CD4-positive, alpha-beta T cell treated with Interferon alpha-2 for 1 hour (primary cell): ENCODE data around the gene ID4.

Experiments
- DNase-seq, 2 donors: peaks; one replicate each; pipeline ENCODE4 v3.0.0-alpha.2; 2020 to 2022

The ID4 gene

DNA sequence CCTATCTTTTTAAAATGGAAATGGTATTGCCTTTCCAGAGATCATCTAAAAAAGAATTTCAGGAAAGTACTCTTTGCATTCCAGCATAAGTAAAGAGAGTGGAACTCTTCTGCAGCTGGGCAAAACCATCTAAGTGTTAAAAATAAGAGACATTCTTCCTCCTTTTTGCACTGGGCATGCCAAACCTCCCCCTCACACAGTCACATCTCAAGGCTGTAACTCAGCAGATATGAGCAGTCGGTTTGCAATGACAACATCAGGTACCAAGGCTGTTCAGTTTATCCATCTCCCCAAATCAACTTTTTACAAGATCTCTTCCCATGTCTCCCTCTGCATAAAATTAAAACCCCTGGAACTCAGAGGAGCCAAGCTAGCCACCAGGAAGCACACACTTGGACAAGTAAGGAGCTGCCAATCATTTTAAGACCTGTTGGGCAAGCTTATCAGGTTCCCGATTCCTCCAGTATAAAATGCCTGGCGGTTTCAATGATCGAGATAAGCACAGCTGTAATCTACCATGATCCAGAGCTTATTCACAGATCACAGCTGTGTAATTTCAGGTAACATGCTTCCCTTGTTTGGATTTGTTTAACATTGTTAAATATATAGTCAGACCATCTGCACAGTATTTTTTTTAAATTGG, 23.2 kb downstream of the ID4 start:
- no peak for DNase-seq

- DNase-seq: no peak
Measured at GRCh38 chr6:19864285-19864684, 27.1 kb downstream of the ID4 start.

DNA sequence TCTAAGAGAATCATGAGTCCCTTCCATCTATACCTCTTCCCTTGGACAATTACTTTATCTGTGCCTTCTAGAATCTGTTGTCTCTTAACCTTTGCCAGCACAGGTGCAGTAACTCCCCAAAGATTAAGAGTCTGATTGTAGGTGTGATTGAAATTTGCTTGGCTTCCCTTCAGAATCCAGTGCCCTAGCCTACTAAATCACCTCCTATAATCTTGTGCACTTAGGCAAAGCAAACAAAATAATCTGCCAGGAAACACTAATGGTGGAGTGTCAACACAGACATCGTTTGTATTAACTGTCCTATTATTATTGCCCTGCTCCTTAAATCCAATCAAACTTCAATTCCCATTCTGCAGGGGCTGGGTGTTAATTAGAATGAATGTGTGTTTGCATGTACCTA, 28.0 kb downstream of the ID4 start:
- DNase-seq: no peak

GRCh38 chr6:19866173-19866984, 29.2 kb downstream of the ID4 start:
- DNase-seq: no peak

GRCh38 chr6:19866985-19867627, 29.9 kb downstream of the ID4 start:
- no peak for DNase-seq

- no peak for DNase-seq
Measured at GRCh38 chr6:19869464-19869863, 32.3 kb downstream of the ID4 start.

DNA sequence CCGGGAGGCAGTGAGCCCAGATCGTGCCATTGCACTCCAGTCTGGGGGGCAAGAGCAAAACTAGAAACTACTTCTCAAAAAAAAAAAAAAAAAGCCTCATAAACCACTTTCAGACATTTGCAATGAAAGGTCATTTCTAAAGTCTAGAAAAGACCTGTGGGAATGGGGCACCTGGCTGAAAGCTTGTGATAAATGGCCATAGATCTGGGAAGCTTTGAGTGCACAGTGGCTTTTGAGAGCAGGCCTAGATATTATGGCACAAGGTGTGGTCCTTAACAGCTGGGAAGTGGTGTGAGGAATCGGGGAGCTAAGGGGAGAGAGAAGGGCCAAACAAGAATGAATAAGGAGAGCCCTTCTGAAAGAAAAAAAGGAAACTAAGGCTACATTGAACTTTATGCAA, 33.2 kb downstream of the ID4 start:
- no peak for DNase-seq

DNA sequence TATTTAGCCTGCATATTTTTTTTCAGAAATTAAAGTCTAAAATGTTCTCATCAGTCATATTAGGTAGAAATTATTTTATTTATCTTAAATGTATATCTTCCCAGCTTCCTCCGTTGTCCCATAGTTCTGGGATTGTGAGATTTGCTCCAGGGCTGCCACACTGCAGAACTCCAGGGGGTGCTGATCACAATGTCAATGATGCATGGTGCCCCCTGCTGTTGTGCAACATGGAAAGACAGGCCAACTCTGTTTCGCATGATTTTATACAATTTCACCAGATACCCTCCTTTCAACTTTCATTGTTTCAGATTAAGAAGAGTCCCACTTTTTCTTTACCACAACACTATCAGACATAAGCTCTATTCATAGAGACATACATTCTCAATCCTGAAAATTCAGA, 35.9 kb downstream of the ID4 start:
- no peak for DNase-seq

DNA sequence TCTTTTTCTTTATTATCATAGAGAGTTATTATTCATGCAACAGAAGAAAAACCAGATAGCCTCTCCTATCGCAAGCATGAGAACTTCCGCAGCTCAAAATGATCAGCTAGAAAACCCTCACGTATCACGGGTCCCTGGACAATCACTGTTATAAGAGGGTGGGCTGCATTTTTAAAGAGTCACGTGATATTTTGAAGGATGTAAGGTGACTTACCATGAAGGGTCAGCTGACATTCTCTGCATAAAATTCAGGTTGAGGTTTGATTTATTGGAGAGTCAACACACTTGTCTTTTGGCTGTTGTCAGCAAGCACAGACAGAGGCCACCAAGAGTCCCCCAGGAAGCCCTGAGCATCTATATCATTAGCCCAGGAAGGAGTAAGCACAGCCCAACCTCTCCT, 39.5 kb downstream of the ID4 start:
- DNase-seq: no peak

GRCh38 chr6:19879663-19880062, 42.5 kb downstream of the ID4 start:
- DNase-seq: no peak

DNA sequence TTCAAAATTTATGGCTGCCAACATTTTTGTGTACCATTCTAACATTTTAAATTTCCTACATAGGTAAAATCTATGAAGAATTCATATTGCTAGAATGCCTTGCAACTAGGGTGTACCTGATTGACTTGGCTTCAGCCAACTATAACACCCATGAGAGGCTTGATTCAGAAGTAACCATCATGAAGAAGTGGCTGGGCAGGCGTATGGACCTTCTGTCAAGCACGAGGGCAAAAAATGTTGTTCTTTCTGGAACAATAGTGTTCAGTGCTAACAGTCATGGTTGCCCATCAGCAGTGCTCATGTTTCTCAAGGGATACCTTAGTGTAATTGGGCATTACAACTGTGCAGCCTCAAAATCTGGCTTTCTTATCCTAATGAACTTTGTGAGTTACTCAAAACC, 42.9 kb downstream of the ID4 start:
- DNase-seq: no peak

DNA sequence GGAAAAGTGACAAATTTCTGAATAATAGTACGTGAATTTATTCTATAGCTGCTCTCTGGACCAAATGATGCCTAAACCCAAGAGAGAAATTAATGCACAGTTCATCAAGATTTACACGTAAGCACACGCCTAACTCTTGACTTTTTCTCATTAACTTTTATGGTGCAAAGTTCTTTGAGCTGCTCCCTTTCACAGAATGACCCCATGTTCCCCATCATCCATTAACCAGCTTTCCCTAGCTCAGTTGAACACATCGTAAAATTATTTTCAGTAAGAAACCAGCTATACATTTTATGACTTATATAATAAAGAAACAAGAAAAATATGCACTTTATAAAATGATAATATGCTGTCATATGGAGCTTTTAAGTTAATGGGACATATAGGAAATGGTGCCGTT, 54.3 kb downstream of the ID4 start:
- DNase-seq: no peak
